GM21717 (cell line): ENCODE measurements around the gene CTBP1.

ENCODE experiments used
- ATAC-seq: cut with Tn5 transposase; IDR thresholded peaks from one replicate; pipeline ENCODE4 v1.9.1; 2021; ENCODE audit warnings: mild to moderate bottlenecking, moderate library complexity; ENCODE audit not compliant: unreplicated experiment

CTBP1 gene

DNA sequence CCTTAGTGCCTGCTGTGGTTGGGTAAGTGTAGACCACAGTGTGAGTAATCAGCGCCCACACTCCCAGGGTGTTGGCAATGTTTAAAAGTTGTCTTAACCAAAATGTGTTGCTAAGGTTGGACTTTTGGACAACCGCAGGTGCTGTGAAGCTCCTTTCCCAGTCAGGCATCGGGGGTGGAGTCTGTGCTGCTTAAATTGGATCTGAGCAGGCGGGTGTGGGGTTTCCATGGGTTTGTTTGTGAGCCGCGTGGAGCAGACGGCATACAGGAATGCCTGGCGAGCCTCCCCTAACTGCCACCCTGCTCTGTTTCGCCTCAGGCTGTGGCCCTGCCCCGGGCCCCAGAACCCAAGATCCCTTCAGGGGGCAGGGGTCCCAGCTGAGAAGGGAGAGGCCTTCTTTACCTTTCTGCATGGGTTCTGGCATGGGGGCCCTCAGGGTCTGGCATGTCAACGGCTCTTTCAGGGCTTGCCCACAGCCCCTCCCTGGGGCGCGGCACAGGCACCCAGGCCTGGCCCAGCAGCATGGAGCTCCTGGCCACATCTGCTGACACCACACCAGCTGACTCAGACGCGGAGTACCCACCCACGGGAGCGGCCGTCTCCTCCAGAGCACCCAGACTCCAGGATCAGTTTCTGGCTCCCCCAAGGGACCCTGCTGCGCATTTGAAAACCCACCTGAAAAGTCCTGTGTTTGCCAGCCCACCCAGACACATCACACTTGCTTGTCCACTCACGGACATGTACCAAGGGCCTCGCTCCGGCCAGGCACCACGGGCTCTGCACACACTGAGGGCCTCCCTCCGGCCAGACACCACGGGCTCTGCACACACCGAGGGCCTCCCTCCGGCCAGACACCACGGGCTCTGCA is 71.4 kb downstream of the CTBP1 start:
- ATAC-seq, result no peak

DNA sequence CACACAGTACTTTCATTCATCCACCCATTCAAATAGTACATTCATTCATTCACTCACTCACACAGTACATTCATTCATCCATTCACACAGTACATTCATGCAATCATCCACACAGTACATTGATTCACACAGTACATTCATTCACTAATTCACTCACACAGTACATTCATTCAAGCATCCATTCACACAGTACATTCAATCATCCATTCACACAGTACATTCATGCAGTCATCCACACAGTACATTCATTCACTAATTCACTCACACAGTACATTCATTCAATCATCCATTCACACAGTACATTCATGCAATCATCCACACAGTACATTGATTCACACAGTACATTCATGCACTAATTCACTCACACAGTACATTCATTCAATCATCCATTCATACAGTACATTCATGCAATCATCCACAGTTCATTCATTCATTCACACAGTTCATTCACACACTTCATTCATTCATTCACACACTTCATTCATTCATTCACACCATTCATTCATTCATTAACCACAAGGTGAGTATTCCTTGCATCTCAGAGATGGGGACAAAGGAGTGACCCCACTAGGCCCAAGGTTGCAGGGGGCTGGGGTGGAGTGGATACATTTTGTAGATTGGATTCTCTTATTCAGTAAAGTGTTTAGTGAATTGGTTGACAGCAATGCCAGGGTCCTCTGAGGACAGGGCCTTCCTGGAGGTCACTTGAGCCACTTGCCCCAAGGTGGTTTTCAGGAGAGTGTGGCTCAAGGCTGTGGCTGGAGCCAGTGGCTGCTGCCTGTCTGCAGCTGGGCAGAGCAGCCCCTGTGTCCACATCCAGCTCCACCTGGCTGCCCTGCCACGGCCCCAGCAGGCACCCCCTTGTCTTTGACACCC is 72.3 kb downstream of the CTBP1 start:
- ATAC-seq, result no peak

- no peak for ATAC-seq
These were observed 73.2 kb downstream of the CTBP1 start for GRCh38 chr4:1175635-1176229.

- ATAC-seq, result no peak
These were observed 73.8 kb downstream of the CTBP1 start for GRCh38 chr4:1174941-1175634.

- no peak for ATAC-seq
These were observed 75.8 kb downstream of the CTBP1 start for GRCh38 chr4:1172971-1173757.

GRCh38 chr4:1172228-1172851 is 76.6 kb downstream of the CTBP1 start, which contains the start of gene SPON2:
TSS of gene SPON2 (minus strand) at chr4:1172583.
- ATAC-seq, result no peak

- ATAC-seq, result no peak
These were observed 77.4 kb downstream of the CTBP1 start for GRCh38 chr4:1171311-1172227.

- no peak for ATAC-seq
These were observed 78.0 kb downstream of the CTBP1 start for GRCh38 chr4:1170976-1171310.

DNA sequence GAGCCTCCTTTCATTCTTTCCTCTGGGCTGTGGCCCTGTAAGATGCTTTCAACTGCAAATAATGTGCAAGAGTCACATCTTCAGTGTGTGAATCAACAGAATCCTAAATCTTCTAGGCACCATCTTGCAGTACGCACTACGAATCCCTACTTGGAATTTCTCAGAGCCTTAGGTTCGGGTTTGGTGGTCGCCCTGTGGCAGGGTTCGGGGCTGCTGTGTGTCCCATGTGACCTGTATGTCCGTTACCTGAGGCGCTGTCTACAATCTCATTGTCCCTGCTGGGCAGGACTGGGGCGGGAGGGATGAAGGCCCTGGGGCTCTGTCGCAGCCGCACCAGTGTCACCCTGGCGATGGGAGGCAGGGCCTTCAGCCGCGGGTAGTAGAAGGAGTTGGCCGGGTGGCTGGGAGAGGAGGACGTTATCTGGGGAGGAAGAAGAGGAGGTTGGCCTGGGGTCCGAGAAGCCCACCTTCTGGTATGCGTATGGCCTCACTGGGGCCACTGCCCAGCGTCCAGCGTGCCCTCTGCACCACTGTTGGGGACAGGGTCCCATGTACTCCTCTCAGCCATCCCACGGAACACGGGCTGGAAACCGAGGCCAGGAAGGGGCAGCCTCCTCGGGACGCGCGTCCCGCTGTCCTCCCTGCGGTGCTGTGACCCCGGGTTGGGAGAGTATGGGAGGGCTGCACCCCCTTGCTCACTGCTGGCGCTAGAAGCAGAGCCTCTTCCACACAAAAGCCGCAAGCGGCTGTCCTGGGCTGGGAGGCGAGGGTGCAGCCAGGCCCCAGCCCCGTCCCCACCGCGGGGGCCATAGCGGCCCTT is 78.6 kb downstream of the CTBP1 start:
- ATAC-seq, result no peak

- no peak for ATAC-seq
These were observed 79.2 kb downstream of the CTBP1 start for GRCh38 chr4:1169691-1170096.

GRCh38 chr4:1169171-1169671 is 79.7 kb downstream of the CTBP1 start:
- no peak for ATAC-seq

- no peak for ATAC-seq
These were observed 80.5 kb downstream of the CTBP1 start for GRCh38 chr4:1168191-1169101.

DNA sequence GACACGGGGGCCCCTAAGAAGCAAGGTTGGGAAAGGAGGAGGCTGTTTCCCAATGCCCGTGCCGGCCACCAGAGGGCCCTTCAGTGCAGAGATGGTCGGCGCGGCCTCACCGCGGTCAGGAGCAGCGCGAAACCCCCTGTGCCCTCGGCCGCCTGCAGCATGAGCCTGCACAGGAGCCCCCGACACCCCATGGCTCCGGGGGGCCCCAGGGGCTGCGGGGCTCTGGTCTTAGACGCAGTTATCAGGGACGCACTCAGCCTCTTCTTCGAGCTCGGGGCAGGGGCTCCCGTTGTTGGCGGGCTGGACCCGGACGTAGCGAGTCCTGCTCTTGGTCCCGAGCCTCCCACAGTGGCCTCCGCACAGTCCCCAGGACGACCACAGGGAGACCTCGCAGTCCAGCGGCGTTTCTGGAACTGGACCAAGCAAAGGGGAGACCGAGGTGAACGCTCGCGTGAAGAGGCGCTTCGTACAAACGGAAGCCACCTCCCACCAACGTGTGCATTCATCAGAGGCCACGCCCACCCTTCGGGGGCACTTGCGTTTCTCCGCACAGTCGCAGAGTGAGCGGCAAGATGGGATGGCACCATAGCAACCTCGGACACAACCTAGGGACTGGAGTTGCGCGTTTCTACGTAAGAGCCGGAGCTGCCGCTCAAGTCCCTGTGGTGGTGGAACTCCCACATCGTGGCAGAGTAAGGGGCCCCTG is 81.5 kb downstream of the CTBP1 start:
- ATAC-seq, result peak; percentile 79

DNA sequence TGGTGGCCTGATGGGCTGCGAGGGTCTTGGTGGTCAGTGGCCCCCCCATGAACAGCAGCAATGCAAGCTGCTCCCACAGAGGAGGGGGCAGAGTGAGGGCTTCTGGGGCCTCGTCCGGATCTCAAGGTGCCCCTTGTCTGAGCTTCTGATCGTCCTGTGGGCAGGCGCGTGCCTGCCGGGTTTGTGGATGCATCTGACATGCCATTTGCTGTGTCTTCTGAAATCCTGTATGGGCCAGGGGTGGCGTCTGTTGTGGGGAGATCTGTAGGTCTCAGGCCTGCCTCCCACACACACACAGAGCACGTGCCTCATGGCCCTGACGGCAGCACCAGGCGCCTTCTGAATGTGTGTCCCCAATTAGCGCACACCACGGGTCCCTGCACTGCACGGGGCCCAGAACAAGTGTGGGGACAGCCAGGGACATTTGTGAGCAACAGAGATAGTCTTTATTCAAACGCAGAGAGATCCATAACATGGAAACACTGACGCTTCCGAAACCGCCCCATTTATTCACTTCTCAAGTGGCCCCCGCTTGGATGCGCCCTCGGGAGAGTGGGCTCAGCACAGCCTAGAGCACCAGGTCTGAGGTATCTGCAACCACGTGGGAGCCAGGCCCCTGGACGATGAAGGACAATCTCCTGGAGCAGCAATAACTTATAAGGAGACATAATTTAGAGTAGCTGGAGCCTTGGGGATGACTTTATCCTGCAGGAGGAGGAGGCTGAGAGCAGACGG is 82.3 kb downstream of the CTBP1 start:
- ATAC-seq, result no peak

GRCh38 chr4:1164956-1165545 is 83.9 kb downstream of the CTBP1 start:
- ATAC-seq, result no peak
